ENCODE data around the gene FAHD2A.
A peak's percentile ranks its signal among the peaks of the same experiment; 100 is the strongest.
"Not testable (repeated sequence)": the region's sequence is repeated elsewhere in the genome, so short reads cannot be mapped to it uniquely, and the experiment has no call there.

Gene FAHD2A, protein sequence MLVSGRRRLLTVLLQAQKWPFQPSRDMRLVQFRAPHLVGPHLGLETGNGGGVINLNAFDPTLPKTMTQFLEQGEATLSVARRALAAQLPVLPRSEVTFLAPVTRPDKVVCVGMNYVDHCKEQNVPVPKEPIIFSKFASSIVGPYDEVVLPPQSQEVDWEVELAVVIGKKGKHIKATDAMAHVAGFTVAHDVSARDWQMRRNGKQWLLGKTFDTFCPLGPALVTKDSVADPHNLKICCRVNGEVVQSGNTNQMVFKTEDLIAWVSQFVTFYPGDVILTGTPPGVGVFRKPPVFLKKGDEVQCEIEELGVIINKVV

GRCh38 chr2:95402370-95403203 lies at the start of gene FAHD2A:
Gene FAHD2A (plus strand): TSS chr2:95402708. CDS start chr2:95405559, 2,851 bp downstream.
- peak; percentile 98 for DNase-seq (ENCODE audit: low read depth)
- peaks cover 15% of the 10 kb centered on the region for H3K4me1 ChIP-seq (ENCODE audit: control insufficient read depth, insufficient read depth, low read length)
- peak within 1 kb of the TSS; percentile 97 for H3K9ac ChIP-seq (ENCODE audit: low read length)
- no peaks in the 10 kb centered on the region for H3K36me3 ChIP-seq (ENCODE audit: control insufficient read depth, insufficient read depth, low read length, severe bottlenecking)
- H3K9me3 ChIP-seq (ENCODE audit: control insufficient read depth, low read length): no peaks in the 10 kb centered on the region
- H3K4me3 ChIP-seq (ENCODE audit: low read length): peak within 1 kb of the TSS; percentile 85
- no peaks in the 10 kb centered on the region for H3K27me3 ChIP-seq (replicated peaks; ENCODE audit: control insufficient read depth, insufficient read depth, low read length)

- Histone ChIP-seq H3K9ac (ENCODE audit: low read length) (no peak overlapping the region), H3K9me3 (ENCODE audit: control insufficient read depth, low read length) (no peaks in the 10 kb centered on the region), H3K27me3 (replicated peaks; ENCODE audit: control insufficient read depth, insufficient read depth, low read length) (no peaks in the 10 kb centered on the region), H3K4me1 (ENCODE audit: control insufficient read depth, insufficient read depth, low read length) (no peaks in the 10 kb centered on the region), H3K4me3 (ENCODE audit: low read length) (no peak overlapping the region), H3K36me3 (ENCODE audit: control insufficient read depth, insufficient read depth, low read length, severe bottlenecking) (no peaks in the 10 kb centered on the region)
- no peak for DNase-seq (ENCODE audit: low read depth)
These were observed 49.4 kb upstream of the FAHD2A start for GRCh38 chr2:95353055-95353575.

GRCh38 chr2:95353613-95354468 lies 48.7 kb upstream of the FAHD2A start:
- no peaks in the 10 kb centered on the region for H3K36me3 ChIP-seq (ENCODE audit: control insufficient read depth, insufficient read depth, low read length, severe bottlenecking)
- H3K4me3 ChIP-seq (ENCODE audit: low read length): no peak overlapping the region
- H3K9me3 ChIP-seq (ENCODE audit: control insufficient read depth, low read length): no peaks in the 10 kb centered on the region
- H3K4me1 ChIP-seq (ENCODE audit: control insufficient read depth, insufficient read depth, low read length): no peaks in the 10 kb centered on the region
- H3K27me3 ChIP-seq (replicated peaks; ENCODE audit: control insufficient read depth, insufficient read depth, low read length): no peaks in the 10 kb centered on the region
- H3K9ac ChIP-seq (ENCODE audit: low read length): no peak overlapping the region
- DNase-seq (ENCODE audit: low read depth): no peak

DNA sequence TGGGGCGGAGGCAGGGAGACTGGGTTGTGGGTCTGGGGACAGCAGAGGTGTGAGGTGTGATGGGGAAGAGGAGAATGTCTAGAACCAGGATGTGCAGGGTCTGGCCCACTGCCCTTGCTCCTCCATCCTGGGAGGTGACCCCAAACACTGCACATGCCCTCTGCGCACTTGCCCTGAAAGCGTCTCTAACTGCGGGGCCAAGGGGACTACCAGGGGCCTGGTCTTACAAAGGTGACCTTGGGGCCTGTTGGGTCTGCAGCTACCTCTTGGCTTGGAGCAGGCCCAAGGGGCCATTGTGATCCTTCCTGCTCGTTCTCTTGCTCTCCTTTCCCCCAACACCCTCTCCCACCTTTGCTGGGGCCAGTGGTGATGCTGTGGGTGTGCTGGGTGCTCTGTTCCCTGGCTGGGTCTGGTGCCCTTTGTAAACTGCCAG lies 48.0 kb upstream of the FAHD2A start:
- no peak for DNase-seq (ENCODE audit: low read depth)
- no peaks in the 10 kb centered on the region for H3K27me3 ChIP-seq (replicated peaks; ENCODE audit: control insufficient read depth, insufficient read depth, low read length)
- no peak overlapping the region for H3K9ac ChIP-seq (ENCODE audit: low read length)
- H3K36me3 ChIP-seq (ENCODE audit: control insufficient read depth, insufficient read depth, low read length, severe bottlenecking): no peaks in the 10 kb centered on the region
- no peaks in the 10 kb centered on the region for H3K9me3 ChIP-seq (ENCODE audit: control insufficient read depth, low read length)
- peaks cover 4% of the 10 kb centered on the region for H3K4me1 ChIP-seq (ENCODE audit: control insufficient read depth, insufficient read depth, low read length)
- H3K4me3 ChIP-seq (ENCODE audit: low read length): no peak overlapping the region

DNA sequence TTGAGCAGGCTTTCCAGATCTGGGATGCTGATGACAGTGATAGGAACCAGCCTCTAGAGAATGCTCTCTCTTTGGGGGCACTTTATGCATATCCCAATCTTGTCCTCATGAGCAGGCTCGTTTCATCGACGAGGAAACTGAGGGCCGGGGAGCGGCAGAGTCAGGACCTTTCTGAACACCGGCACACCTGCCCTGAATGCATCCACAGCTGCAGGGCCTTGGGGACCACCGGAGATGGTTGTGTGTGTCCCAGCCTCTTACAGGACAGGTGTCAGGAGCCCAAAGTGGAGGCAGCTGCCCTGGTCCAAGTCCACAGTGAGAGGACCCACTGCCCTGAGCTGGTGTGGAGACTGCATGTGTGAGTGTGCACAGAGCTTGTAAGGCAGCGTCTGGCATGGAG lies 47.6 kb upstream of the FAHD2A start:
- Histone ChIP-seq H3K4me3 (ENCODE audit: low read length) (no peak overlapping the region), H3K36me3 (ENCODE audit: control insufficient read depth, insufficient read depth, low read length, severe bottlenecking) (no peaks in the 10 kb centered on the region), H3K4me1 (ENCODE audit: control insufficient read depth, insufficient read depth, low read length) (peaks cover 5% of the 10 kb centered on the region), H3K9me3 (ENCODE audit: control insufficient read depth, low read length) (no peaks in the 10 kb centered on the region), H3K27me3 (replicated peaks; ENCODE audit: control insufficient read depth, insufficient read depth, low read length) (no peaks in the 10 kb centered on the region), H3K9ac (ENCODE audit: low read length) (no peak overlapping the region)
- DNase-seq (ENCODE audit: low read depth): no peak

- not testable (repeated sequence) for H3K27me3 ChIP-seq (replicated peaks; ENCODE audit: control insufficient read depth, insufficient read depth, low read length); H3K9me3 ChIP-seq (ENCODE audit: control insufficient read depth, low read length); H3K36me3 ChIP-seq (ENCODE audit: control insufficient read depth, insufficient read depth, low read length, severe bottlenecking); H3K4me1 ChIP-seq (ENCODE audit: control insufficient read depth, insufficient read depth, low read length); H3K4me3 ChIP-seq (ENCODE audit: low read length); H3K9ac ChIP-seq (ENCODE audit: low read length); DNase-seq (ENCODE audit: low read depth)
These were observed 47.0 kb upstream of the FAHD2A start for GRCh38 chr2:95355486-95355885.

GRCh38 chr2:95356821-95357700 lies 45.4 kb upstream of the FAHD2A start:
- Histone ChIP-seq H3K9me3 (ENCODE audit: control insufficient read depth, low read length) (no peaks in the 10 kb centered on the region), H3K9ac (ENCODE audit: low read length) (no peak overlapping the region), H3K4me3 (ENCODE audit: low read length) (no peak overlapping the region), H3K27me3 (replicated peaks; ENCODE audit: control insufficient read depth, insufficient read depth, low read length) (no peaks in the 10 kb centered on the region), H3K4me1 (ENCODE audit: control insufficient read depth, insufficient read depth, low read length) (peaks cover 5% of the 10 kb centered on the region), H3K36me3 (ENCODE audit: control insufficient read depth, insufficient read depth, low read length, severe bottlenecking) (no peaks in the 10 kb centered on the region)
- DNase-seq (ENCODE audit: low read depth): no peak

DNA sequence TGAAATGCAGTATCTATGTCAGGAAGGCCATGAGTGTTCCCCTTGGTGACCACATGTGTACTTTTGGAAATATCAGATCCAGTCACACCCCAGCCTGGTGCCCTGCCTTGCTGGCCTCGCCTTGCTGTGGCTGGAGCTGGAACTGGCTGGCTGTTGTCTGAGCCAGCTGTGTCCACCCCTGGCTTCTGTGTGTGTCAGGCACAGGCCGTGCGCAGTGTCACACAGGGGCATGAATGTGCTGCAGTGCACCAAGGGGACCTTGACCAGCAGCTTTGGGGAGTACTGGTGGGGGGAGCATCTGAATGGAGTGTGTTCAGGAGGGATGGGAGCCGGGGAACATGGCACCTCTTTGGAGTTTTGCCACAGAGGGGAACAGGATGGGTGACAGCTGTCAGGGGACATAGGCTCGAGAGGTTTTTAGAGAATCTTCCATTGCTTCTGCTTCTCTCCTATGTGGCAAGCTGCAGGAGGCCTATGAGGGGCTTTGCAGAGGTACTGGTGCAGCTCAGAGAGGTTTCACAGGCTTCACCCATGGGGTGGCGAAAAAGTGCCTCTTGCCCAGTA lies 44.7 kb upstream of the FAHD2A start:
- DNase-seq (ENCODE audit: low read depth): no peak
- Histone ChIP-seq H3K36me3 (ENCODE audit: control insufficient read depth, insufficient read depth, low read length, severe bottlenecking) (no peaks in the 10 kb centered on the region), H3K4me1 (ENCODE audit: control insufficient read depth, insufficient read depth, low read length) (peaks cover 5% of the 10 kb centered on the region), H3K9me3 (ENCODE audit: control insufficient read depth, low read length) (no peaks in the 10 kb centered on the region), H3K9ac (ENCODE audit: low read length) (no peak overlapping the region), H3K4me3 (ENCODE audit: low read length) (no peak overlapping the region), H3K27me3 (replicated peaks; ENCODE audit: control insufficient read depth, insufficient read depth, low read length) (no peaks in the 10 kb centered on the region)

- H3K36me3 ChIP-seq (ENCODE audit: control insufficient read depth, insufficient read depth, low read length, severe bottlenecking): no peaks in the 10 kb centered on the region
- peak; percentile 78 for DNase-seq (ENCODE audit: low read depth)
- H3K9me3 ChIP-seq (ENCODE audit: control insufficient read depth, low read length): no peaks in the 10 kb centered on the region
- no peaks in the 10 kb centered on the region for H3K27me3 ChIP-seq (replicated peaks; ENCODE audit: control insufficient read depth, insufficient read depth, low read length)
- peaks cover 5% of the 10 kb centered on the region for H3K4me1 ChIP-seq (ENCODE audit: control insufficient read depth, insufficient read depth, low read length)
- H3K4me3 ChIP-seq (ENCODE audit: low read length): no peak overlapping the region
- no peak overlapping the region for H3K9ac ChIP-seq (ENCODE audit: low read length)
These were observed 43.5 kb upstream of the FAHD2A start for GRCh38 chr2:95359031-95359430.

GRCh38 chr2:95359501-95359930 lies 43.0 kb upstream of the FAHD2A start:
- no peaks in the 10 kb centered on the region for H3K9me3 ChIP-seq (ENCODE audit: control insufficient read depth, low read length)
- no peak overlapping the region for H3K9ac ChIP-seq (ENCODE audit: low read length)
- DNase-seq (ENCODE audit: low read depth): no peak
- no peaks in the 10 kb centered on the region for H3K36me3 ChIP-seq (ENCODE audit: control insufficient read depth, insufficient read depth, low read length, severe bottlenecking)
- H3K4me1 ChIP-seq (ENCODE audit: control insufficient read depth, insufficient read depth, low read length): peaks cover 5% of the 10 kb centered on the region
- H3K27me3 ChIP-seq (replicated peaks; ENCODE audit: control insufficient read depth, insufficient read depth, low read length): no peaks in the 10 kb centered on the region
- H3K4me3 ChIP-seq (ENCODE audit: low read length): no peak overlapping the region

Measured in adipocyte (in vitro differentiated cells).